CD14-positive monocyte (primary cell): ENCODE measurements around the gene NME7. TPM values are rescaled to one million over a fixed set of nuclear protein-coding genes. Genes with fewer than 3 reads are reported as not detected.

Experiments
- DNase-seq, 3 donors: peaks; one replicate each; pipeline ENCODE4 v3.0.0-alpha.2; 2011 to 2022
- H2AFZ ChIP-seq: 2 replicates; pipeline ENCODE4 v1.6.0; 2012; ENCODE audit warnings: mild to moderate bottlenecking, low read depth, low read length, inconsistent platforms; ENCODE audit not compliant: insufficient read depth, poor library complexity, severe bottlenecking
- H3K27ac ChIP-seq, 2 donors: 1 replicate in 1 of 2; 2 replicates in 1 of 2; pipeline ENCODE4 v1.5.1; 2012 to 2013; ENCODE audit warnings: low read length in 2 of 2, control low read depth in 1 of 2, inconsistent platforms in 1 of 2, low read depth in 1 of 2, mild to moderate bottlenecking in 1 of 2
- H3K27me3 ChIP-seq, 2 donors: one replicate each; pipeline versions ENCODE4 v1.6.0 to v1.6.1; 2011 to 2013; ENCODE audit warnings: low read length in 2 of 2; ENCODE audit not compliant: control insufficient read depth in 2 of 2, insufficient read depth in 2 of 2
- H3K36me3 ChIP-seq, 2 donors: replicated peaks in 1 of 2; 1 replicate in 1 of 2; 2 replicates in 1 of 2; pipeline versions ENCODE4 v1.5.1 to v1.6.1; 2012 to 2013; ENCODE audit warnings: low read length in 2 of 2, control low read depth in 1 of 2, inconsistent platforms in 1 of 2, mild to moderate bottlenecking in 1 of 2; ENCODE audit not compliant: insufficient read depth in 2 of 2, control insufficient read depth in 1 of 2
- H3K4me1 ChIP-seq, 2 donors: 1 replicate in 1 of 2; 2 replicates in 1 of 2; pipeline versions ENCODE4 v1.5.1 to v1.6.1; 2012 to 2013; ENCODE audit warnings: low read length in 2 of 2, control low read depth in 1 of 2, inconsistent platforms in 1 of 2, mild to moderate bottlenecking in 1 of 2, moderate library complexity in 1 of 2; ENCODE audit not compliant: insufficient read depth in 2 of 2, control insufficient read depth in 1 of 2
- H3K4me2 ChIP-seq: replicated peaks from 2 replicates; pipeline ENCODE3; 2012; ENCODE audit warnings: low read length, moderate library complexity, mild to moderate bottlenecking; ENCODE audit not compliant: poor library complexity, severe bottlenecking; ENCODE audit errors: extremely low read depth
- H3K4me3 ChIP-seq, 3 experiments: fragments of 200-600 bp in 1 of 3; sonication (generic) in 1 of 3; replicated peaks in 1 of 3; 1 replicate in 2 of 3; 2 replicates in 1 of 3; pipeline ENCODE4 v1.5.1; 2011 to 2013; ENCODE audit warnings: low read length in 3 of 3, mild to moderate bottlenecking in 3 of 3, control low read depth in 2 of 3, low read depth in 2 of 3, inconsistent platforms in 1 of 3, moderate library complexity in 1 of 3
- H3K79me2 ChIP-seq: 2 replicates; pipeline ENCODE4 v1.6.0; 2012; ENCODE audit warnings: mild to moderate bottlenecking, control low read depth, inconsistent platforms, low read length, moderate library complexity; ENCODE audit not compliant: insufficient read depth
- H3K9ac ChIP-seq: 2 replicates; pipeline ENCODE4 v1.6.0; 2017; ENCODE audit warnings: low read length, mild to moderate bottlenecking; ENCODE audit not compliant: insufficient read depth, poor library complexity, severe bottlenecking
- H3K9me3 ChIP-seq, 2 donors: replicated peaks in 1 of 2; 1 replicate in 1 of 2; 2 replicates in 1 of 2; pipeline versions ENCODE4 v1.5.1 to v1.6.1; 2012 to 2013; ENCODE audit warnings: low read length in 2 of 2, control low read depth in 1 of 2; ENCODE audit not compliant: control insufficient read depth in 1 of 2, insufficient read depth in 1 of 2
- H4K20me1 ChIP-seq: 2 replicates; pipeline ENCODE4 v1.6.0; 2012; ENCODE audit warnings: mild to moderate bottlenecking, low read length, control low read depth, moderate library complexity; ENCODE audit not compliant: insufficient read depth
- H3K27ac Mint-ChIP-seq, 7 donors: one replicate each; pipeline ENCODE4 v1.8.0; 2020; ENCODE audit warnings: mild to moderate bottlenecking in 7 of 7, mixed read lengths in 7 of 7, moderate library complexity in 6 of 7, inconsistent platforms in 2 of 7
- H3K27me3 Mint-ChIP-seq, 3 donors: one replicate each; pipeline ENCODE4 v1.8.0; 2021 to 2022; ENCODE audit warnings: low read depth in 3 of 3, mild to moderate bottlenecking in 3 of 3, mixed read lengths in 3 of 3, moderate library complexity in 3 of 3, inconsistent platforms in 1 of 3
- H3K36me3 Mint-ChIP-seq, 2 donors: one replicate each; pipeline ENCODE4 v1.8.0; 2020; ENCODE audit warnings: mixed read lengths in 2 of 2, inconsistent platforms in 1 of 2, mild to moderate bottlenecking in 1 of 2
- H3K4me1 Mint-ChIP-seq: one replicate; pipeline ENCODE4 v1.8.0; 2020; ENCODE audit warnings: mild to moderate bottlenecking, mixed read lengths
- H3K4me3 Mint-ChIP-seq, 2 donors: one replicate each; pipeline ENCODE4 v1.8.0; 2020; ENCODE audit warnings: mild to moderate bottlenecking in 2 of 2, mixed read lengths in 2 of 2, moderate library complexity in 1 of 2
- H3K9me3 Mint-ChIP-seq, 7 donors: one replicate each; pipeline ENCODE4 v1.8.0; 2020 to 2022; ENCODE audit warnings: mixed read lengths in 7 of 7, mild to moderate bottlenecking in 6 of 7, moderate library complexity in 6 of 7, inconsistent platforms in 2 of 7
- CTCF ChIP-seq: fragments of 200-600 bp; IDR thresholded peaks from one replicate; pipeline ENCODE4 v1.8.0; 2022; ENCODE audit warnings: antibody characterized with exemption, mild to moderate bottlenecking
- WGBS: methylation state at CpG from one replicate; pipeline ENCODE4 v1.1.5; 2013; ENCODE audit warnings: missing lambda C conversion rate; ENCODE audit not compliant: insufficient coverage; 5-methylcytosine and 5-hydroxymethylcytosine counted together
- intact Hi-C, 2 donors: fragments of 100-400 bp; cut with micrococcal nuclease; formaldehyde crosslinking; loops; one replicate each; pipeline versions ENCODE4 v1.15.0 to v1.15.1; 2023
- polyA plus RNA-seq, 3 donors: library from polyadenylated mRNA; depleted of rRNA in 1 of 3; unstranded in 2 of 3; stranded (reverse) in 1 of 3; fragments of 300-500 nt in 2 of 3; fragments of >200 nt in 1 of 3; fragmentation: Illumina TruSeq in 2 of 3; gene quantifications; 1 replicate in 2 of 3; 2 replicates in 1 of 3; pipeline ENCODE4 v1.2.3, GENCODE V29; 2012 to 2021

NME7 gene
- polyA plus RNA-seq, 3 donors: 3.5 to 8.0 (median 6.0) TPM

- Histone ChIP-seq H3K79me2 (no peaks in the 10 kb centered on the region), H3K4me3 (no peak overlapping the region), H3K9me3 (no peaks in the 10 kb centered on the region), H4K20me1 (no peaks in the 10 kb centered on the region), H3K27me3 (no peaks in the 10 kb centered on the region), H3K36me3 (no peaks in the 10 kb centered on the region), H3K4me2 (no peak overlapping the region), H3K4me1 (no peaks in the 10 kb centered on the region), H3K9ac (no peak overlapping the region), H3K27ac (no peak overlapping the region), H2AFZ (no peak overlapping the region)
- Mint-ChIP-seq H3K36me3 (no peaks in the 10 kb centered on the region), H3K4me1 (no peaks in the 10 kb centered on the region), H3K4me3 (no peak overlapping the region), H3K9me3 (peaks cover 0 to 3% (median 0%) of the 10 kb centered on the region in 7 donors), H3K27me3 (peaks cover 0 to 2% (median 0%) of the 10 kb centered on the region in 3 donors), H3K27ac (no peak overlapping the region)
- WGBS: no CpG with 5 or more reads among the region's 2 CpGs
- intact Hi-C loops: no loop called here
- no peak for DNase-seq
- TF ChIP-seq CTCF: no peak
These were observed 192.1 kb downstream of the NME7 start for GRCh38 chr1:169175461-169175860.

GRCh38 chr1:169163059-169163458 lies 204.5 kb downstream of the NME7 start:
- no peaks in the 10 kb centered on the region for H3K27me3 ChIP-seq
- Mint-ChIP-seq H3K4me1 (no peaks in the 10 kb centered on the region), H3K4me3 (no peak overlapping the region), H3K36me3 (no peaks in the 10 kb centered on the region), H3K27me3 (no peaks in the 10 kb centered on the region), H3K9me3 (peaks cover 0 to 2% (median 0%) of the 10 kb centered on the region in 7 donors), H3K27ac (no peak overlapping the region)
- intact Hi-C loops: no loop called here
- peaks cover 10 to 11% of the 10 kb centered on the region in 2 donors for H3K4me1 ChIP-seq
- H2AFZ ChIP-seq: no peak overlapping the region
- DNase-seq: no peak
- no peak overlapping the region for H3K9ac ChIP-seq
- TF ChIP-seq CTCF: no peak
- H3K4me3 ChIP-seq: no peak overlapping the region
- H3K9me3 ChIP-seq: no peaks in the 10 kb centered on the region
- no CpG with 5 or more reads among the region's 5 CpGs for WGBS
- no peak overlapping the region for H3K27ac ChIP-seq
- no peak overlapping the region for H3K4me2 ChIP-seq
- H3K36me3 ChIP-seq: no peaks in the 10 kb centered on the region
- no peaks in the 10 kb centered on the region for H4K20me1 ChIP-seq
- H3K79me2 ChIP-seq: no peaks in the 10 kb centered on the region
